Transverse colon (tissue), 4 donors: ENCODE results near the gene FBXO42. TPM values are rescaled to one million over a fixed set of nuclear protein-coding genes. Genes with fewer than 3 reads are reported as not detected.

Experiments
- DNase-seq: peaks from one replicate; pipeline ENCODE4 v3.0.0-alpha.2; 2019
- H3K27ac ChIP-seq, 4 donors: fragments of 200-600 bp; sonication (generic); 2 replicates each; pipeline ENCODE4 v1.5.1; 2016 to 2018; ENCODE audit warnings: inconsistent platforms in 4 of 4
- H3K27me3 ChIP-seq: fragments of 200-600 bp; sonication (generic); 2 replicates; pipeline ENCODE4 v1.5.1; 2017; ENCODE audit warnings: inconsistent platforms
- H3K36me3 ChIP-seq, 4 donors: fragments of 200-600 bp; sonication (generic); 2 replicates each; pipeline ENCODE4 v1.5.1; 2017 to 2019; ENCODE audit warnings: inconsistent platforms in 4 of 4
- H3K4me1 ChIP-seq, 4 donors: fragments of 200-600 bp; sonication (generic); 2 replicates each; pipeline ENCODE4 v1.5.1; 2017 to 2020; ENCODE audit warnings: inconsistent platforms in 4 of 4
- H3K4me3 ChIP-seq, 4 donors: fragments of 200-600 bp; sonication (generic); 1 replicate in 1 of 4; 2 replicates in 3 of 4; pipeline versions ENCODE4 v1.5.1 to v1.6.1; 2017 to 2019; ENCODE audit warnings: inconsistent platforms in 4 of 4
- H3K9me3 ChIP-seq, 2 donors: fragments of 200-600 bp; sonication (generic); 2 replicates each; pipeline ENCODE4 v1.5.1; 2017 to 2019; ENCODE audit warnings: inconsistent platforms in 2 of 2
- EP300 ChIP-seq: sonication (generic); formaldehyde crosslinking; IDR thresholded peaks from one replicate; pipeline ENCODE4 v1.6.1; 2017; ENCODE audit warnings: antibody characterized with exemption, low read depth
- POLR2A ChIP-seq: fragments of 450-650 bp; IDR thresholded peaks from one replicate; pipeline ENCODE4 v1.6.1; 2016; ENCODE audit warnings: antibody characterized with exemption, mild to moderate bottlenecking, moderate library complexity
- POLR2AphosphoS5 ChIP-seq, 3 donors: sonication (generic); formaldehyde crosslinking; IDR thresholded peaks; one replicate each; pipeline ENCODE4 v1.6.1; 2016; ENCODE audit warnings: antibody characterized with exemption in 3 of 3
- WGBS, 2 donors: methylation state at CpG; one replicate each; pipeline ENCODE4 v1.1.5; 2018; ENCODE audit warnings: low coverage in 1 of 2; 5-methylcytosine and 5-hydroxymethylcytosine counted together
- in situ Hi-C, 4 donors: fragments of 200-750 bp; cut with MboI; loops; one replicate each; pipeline versions ENCODE4 v1.15.0 to v1.15.1; 2017; ENCODE audit warnings: low sequenced_read_pairs in 3 of 4, low pct_ligation_motif_present in 1 of 4, low pct_unique_long_range_greater_than_20kb in 1 of 4
- intact Hi-C: fragments of 100-400 bp; cut with DNase I; formaldehyde crosslinking; loops from one replicate; pipeline ENCODE4 v1.15.1; 2023; ENCODE audit warnings: low total_unique reads
- total RNA-seq, 4 donors: library from RNA; depleted of rRNA; stranded (reverse); fragments of >200 nt; gene quantifications; one replicate each; pipeline ENCODE4 v1.1.0, GENCODE V29; 2016
- TF ChIP-seq, protein P1 (sequence below), 5 experiments: fragments of 200-600 bp in 3 of 5; fragments of 450-650 bp in 2 of 5; sonication (generic) in 3 of 5; IDR thresholded peaks; 1 replicate in 2 of 5; 2 replicates in 3 of 5; pipeline ENCODE4 v1.5.1; 2016 to 2017; ENCODE audit warnings: antibody characterized with exemption in 5 of 5, inconsistent platforms in 3 of 5, mild to moderate bottlenecking in 2 of 5, moderate library complexity in 1 of 5

FBXO42 gene
- total RNA-seq, 4 donors from 2014 or later, result 15.7 to 25.4 (median 18.8) TPM

GRCh38 chr1:16249596-16250241 lies 102.6 kb downstream of the FBXO42 start:
- 37 to 71% methylated on average over 3 of the region's 3 CpGs for WGBS, 2 donors
- in situ Hi-C loops, result no loop called here
- H3K27ac ChIP-seq, result peak overlapping the region; percentile 69 to 82 (median 70)

GRCh38 chr1:16248603-16249516 lies 103.4 kb downstream of the FBXO42 start:
- H3K4me1 ChIP-seq, result peaks cover 24 to 42% (median 27%) of the 10 kb centered on the region in 4 donors
- H3K27ac ChIP-seq, result peak overlapping the region; percentile 69 to 82 (median 70)
- no peak for TF ChIP-seq EP300
- peak in 1 of 3 donors; percentile 67 for TF ChIP-seq POLR2AphosphoS5 (IDR thresholded peaks at IDR 0.05)
- 24 to 54% methylated on average over 3 to 7 of the region's 7 CpGs for WGBS, 2 donors
- no peaks in the 10 kb centered on the region for H3K27me3 ChIP-seq
- peaks cover 0 to 11% (median 0%) of the 10 kb centered on the region in 4 donors for H3K36me3 ChIP-seq
- in situ Hi-C loops, result no loop called here
- no peak overlapping the region for H3K4me3 ChIP-seq
- no peaks in the 10 kb centered on the region for H3K9me3 ChIP-seq
- intact Hi-C loops, result no loop called here
- peak; percentile 83 for DNase-seq

More at GRCh38 chr1:16249596-16250241, 102.6 kb downstream of the FBXO42 start:
- Histone ChIP-seq H3K36me3 (peaks cover 0 to 13% (median 0%) of the 10 kb centered on the region in 4 donors), H3K4me3 (no peak overlapping the region), H3K27me3 (no peaks in the 10 kb centered on the region), H3K4me1 (peaks cover 22 to 37% (median 23%) of the 10 kb centered on the region in 4 donors), H3K9me3 (no peaks in the 10 kb centered on the region)
- TF ChIP-seq, protein P1, sequence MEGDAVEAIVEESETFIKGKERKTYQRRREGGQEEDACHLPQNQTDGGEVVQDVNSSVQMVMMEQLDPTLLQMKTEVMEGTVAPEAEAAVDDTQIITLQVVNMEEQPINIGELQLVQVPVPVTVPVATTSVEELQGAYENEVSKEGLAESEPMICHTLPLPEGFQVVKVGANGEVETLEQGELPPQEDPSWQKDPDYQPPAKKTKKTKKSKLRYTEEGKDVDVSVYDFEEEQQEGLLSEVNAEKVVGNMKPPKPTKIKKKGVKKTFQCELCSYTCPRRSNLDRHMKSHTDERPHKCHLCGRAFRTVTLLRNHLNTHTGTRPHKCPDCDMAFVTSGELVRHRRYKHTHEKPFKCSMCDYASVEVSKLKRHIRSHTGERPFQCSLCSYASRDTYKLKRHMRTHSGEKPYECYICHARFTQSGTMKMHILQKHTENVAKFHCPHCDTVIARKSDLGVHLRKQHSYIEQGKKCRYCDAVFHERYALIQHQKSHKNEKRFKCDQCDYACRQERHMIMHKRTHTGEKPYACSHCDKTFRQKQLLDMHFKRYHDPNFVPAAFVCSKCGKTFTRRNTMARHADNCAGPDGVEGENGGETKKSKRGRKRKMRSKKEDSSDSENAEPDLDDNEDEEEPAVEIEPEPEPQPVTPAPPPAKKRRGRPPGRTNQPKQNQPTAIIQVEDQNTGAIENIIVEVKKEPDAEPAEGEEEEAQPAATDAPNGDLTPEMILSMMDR (IDR thresholded peaks at IDR 0.05), result no peak
- TF ChIP-seq POLR2AphosphoS5 (IDR thresholded peaks at IDR 0.05), result peak; percentile 28 to 82 (median 63)
- intact Hi-C loops, result no loop called here
- DNase-seq, result peak; percentile 30

- Histone ChIP-seq H3K27me3 (no peaks in the 10 kb centered on the region), H3K4me3 (no peak overlapping the region), H3K4me1 (peaks cover 24 to 42% (median 28%) of the 10 kb centered on the region in 4 donors), H3K27ac (peak overlapping the region; percentile 69 to 82 (median 70)), H3K36me3 (peaks cover 0 to 9% (median 0%) of the 10 kb centered on the region in 4 donors), H3K9me3 (no peaks in the 10 kb centered on the region)
- in situ Hi-C loops (no loop called here), intact Hi-C loops (no loop called here)
- WGBS, 2 donors, result 55 to 77% methylated on average over 2 to 8 of the region's 8 CpGs
- no peak for DNase-seq
- TF ChIP-seq, protein P1 (IDR thresholded peaks at IDR 0.05), result no peak
- TF ChIP-seq POLR2A (no peak), POLR2AphosphoS5 (IDR thresholded peaks at IDR 0.05) (no peak), EP300 (no peak)
Measured at GRCh38 chr1:16248007-16248436, 104.3 kb downstream of the FBXO42 start.

DNA sequence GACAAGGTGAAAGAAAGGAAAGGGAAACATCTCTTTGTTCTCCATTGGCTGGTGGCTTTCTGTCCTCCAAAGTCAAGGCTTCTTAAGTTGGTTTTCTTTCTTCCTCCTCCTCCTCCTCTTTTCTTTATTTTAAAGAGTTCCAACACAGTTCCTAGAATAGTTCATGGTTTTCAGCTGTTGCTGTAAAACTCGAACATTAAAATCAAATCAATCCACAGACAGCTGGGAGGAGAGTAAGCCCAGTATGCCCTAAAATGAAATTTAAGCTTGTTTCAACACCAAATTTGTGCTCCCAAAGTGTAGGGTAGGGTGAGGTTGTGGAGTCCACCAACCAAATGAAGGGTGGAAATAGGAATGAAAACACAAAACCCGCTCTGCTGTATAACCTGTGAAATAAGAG lies 104.8 kb downstream of the FBXO42 start:
- intact Hi-C loops (no loop called here), in situ Hi-C loops (no loop called here)
- Histone ChIP-seq H3K4me1 (peaks cover 24 to 42% (median 28%) of the 10 kb centered on the region in 4 donors), H3K4me3 (no peak overlapping the region), H3K36me3 (peaks cover 0 to 6% (median 0%) of the 10 kb centered on the region in 4 donors), H3K27me3 (no peaks in the 10 kb centered on the region), H3K27ac (peak overlapping the region in 3 of 4 donors; percentile 70 to 82 (median 71)), H3K9me3 (no peaks in the 10 kb centered on the region)
- DNase-seq, result no peak
- WGBS, 2 donors, result 50 to 77% methylated on average over 1 to 2 of the region's 2 CpGs
- TF ChIP-seq, protein P1 (IDR thresholded peaks at IDR 0.05), result no peak
- TF ChIP-seq EP300 (no peak), POLR2AphosphoS5 (IDR thresholded peaks at IDR 0.05) (no peak), POLR2A (no peak)
